HG03439 (cell line): ENCODE results near the gene SH3GL2.

Experiments
- ATAC-seq: cut with Tn5 transposase; IDR thresholded peaks from one replicate; pipeline ENCODE4 v1.9.1; 2021; ENCODE audit warnings: mild to moderate bottlenecking, moderate library complexity; ENCODE audit not compliant: unreplicated experiment

The SH3GL2 gene

GRCh38 chr9:17653947-17654465 is 75.1 kb downstream of the SH3GL2 start:
- ATAC-seq = no peak

GRCh38 chr9:17656889-17657288 is 78.0 kb downstream of the SH3GL2 start:
- no peak for ATAC-seq

- ATAC-seq = no peak
Observed at GRCh38 chr9:17658237-17658636, 79.4 kb downstream of the SH3GL2 start.

GRCh38 chr9:17660158-17660557 is 81.3 kb downstream of the SH3GL2 start:
- ATAC-seq = no peak

GRCh38 chr9:17665450-17665849 is 86.6 kb downstream of the SH3GL2 start:
- ATAC-seq = no peak

- no peak for ATAC-seq
Observed at GRCh38 chr9:17669206-17669605, 90.3 kb downstream of the SH3GL2 start.

GRCh38 chr9:17682684-17683083 is 103.8 kb downstream of the SH3GL2 start:
- ATAC-seq = no peak

GRCh38 chr9:17688834-17689233 is 110.0 kb downstream of the SH3GL2 start:
- no peak for ATAC-seq

GRCh38 chr9:17694336-17694735 is 115.5 kb downstream of the SH3GL2 start:
- ATAC-seq = no peak

GRCh38 chr9:17695482-17695881 is 116.6 kb downstream of the SH3GL2 start:
- ATAC-seq = no peak

GRCh38 chr9:17699615-17700330 is 120.9 kb downstream of the SH3GL2 start:
- ATAC-seq = no peak

GRCh38 chr9:17706347-17706746 is 127.5 kb downstream of the SH3GL2 start:
- no peak for ATAC-seq

GRCh38 chr9:17719053-17719452 is 140.2 kb downstream of the SH3GL2 start:
- no peak for ATAC-seq

- no peak for ATAC-seq
Observed at GRCh38 chr9:17721954-17722353, 143.1 kb downstream of the SH3GL2 start.

GRCh38 chr9:17723656-17724055 is 144.8 kb downstream of the SH3GL2 start:
- no peak for ATAC-seq

- no peak for ATAC-seq
Observed at GRCh38 chr9:17725399-17726010, 146.6 kb downstream of the SH3GL2 start.

- ATAC-seq = no peak
Observed at GRCh38 chr9:17726298-17726697, 147.4 kb downstream of the SH3GL2 start.

- no peak for ATAC-seq
Observed at GRCh38 chr9:17730899-17731298, 152.0 kb downstream of the SH3GL2 start.

GRCh38 chr9:17731308-17731707 is 152.4 kb downstream of the SH3GL2 start:
- no peak for ATAC-seq

GRCh38 chr9:17734674-17735073 is 155.8 kb downstream of the SH3GL2 start:
- no peak for ATAC-seq

GRCh38 chr9:17735859-17736258 is 157.0 kb downstream of the SH3GL2 start:
- no peak for ATAC-seq

GRCh38 chr9:17739022-17739421 is 160.2 kb downstream of the SH3GL2 start:
- ATAC-seq = no peak
